Activated CD8-positive, alpha-beta T cell treated with anti-CD3 and anti-CD28 coated beads, Interleukin-2, amount 10 ng/mL, durations not matched to agents 7 days and 5 days (primary cell): ENCODE data around the gene TNRC6B. TPM values are rescaled to one million over a fixed set of nuclear protein-coding genes. Genes with fewer than 3 reads are reported as not detected.
A peak's percentile ranks its signal among the peaks of the same experiment; 100 is the strongest.

Source experiments
- ATAC-seq: fragments of 150-1000 bp; cut with Tn5 transposase; one replicate; pipeline ENCODE4 v1.10.0; 2021; ENCODE audit warnings: moderate library complexity
- CTCF ChIA-PET: fragments of 350-600 bp; sonication (Branson Sonifier 250); formaldehyde crosslinking; loops from one replicate; lab custom pipeline; 2021; ENCODE audit warnings: antibody characterized with exemption; lab: Charles Lee
- POLR2A ChIA-PET: fragments of 350-600 bp; sonication (Branson Sonifier 250); formaldehyde crosslinking; loops from one replicate; lab custom pipeline; 2021; ENCODE audit warnings: antibody characterized with exemption; lab: Charles Lee
- DNase-seq: peaks from one replicate; pipeline ENCODE4 v3.0.0-alpha.2; 2020
- H3K27ac Mint-ChIP-seq: one replicate; pipeline ENCODE4 v1.8.0; 2021; ENCODE audit warnings: mild to moderate bottlenecking, mixed read lengths
- H3K27me3 Mint-ChIP-seq: one replicate; pipeline ENCODE4 v1.8.0; 2021; ENCODE audit warnings: low read depth, mixed read lengths
- H3K36me3 Mint-ChIP-seq: one replicate; pipeline ENCODE4 v1.8.0; 2021; ENCODE audit warnings: low read depth, mixed read lengths
- H3K4me1 Mint-ChIP-seq: one replicate; pipeline ENCODE4 v1.8.0; 2021; ENCODE audit warnings: low read depth, mixed read lengths
- H3K4me3 Mint-ChIP-seq: one replicate; pipeline ENCODE4 v1.8.0; 2021; ENCODE audit warnings: mild to moderate bottlenecking, mixed read lengths
- H3K9me3 Mint-ChIP-seq: one replicate; pipeline ENCODE4 v1.8.0; 2022; ENCODE audit warnings: mixed read lengths; ENCODE audit not compliant: insufficient read depth
- total RNA-seq, 2 experiments: library from RNA; stranded (reverse); gene quantifications; one replicate each; pipeline ENCODE4 v1.2.3, GENCODE V29; 2021

Gene TNRC6B
- total RNA-seq, 2 experiments from 2014 or later: 62.9 to 63.3 TPM

GRCh38 chr22:40234658-40235057 is 56.9 kb downstream of the TNRC6B start:
- ATAC-seq: no peak
- ChIA-PET CTCF (no interaction called here), POLR2A (no interaction called here)
- Mint-ChIP-seq H3K36me3 (peaks cover 43% of the 10 kb centered on the region), H3K27ac (no peak overlapping the region), H3K4me3 (no peak overlapping the region), H3K9me3 (no peaks in the 10 kb centered on the region), H3K27me3 (no peaks in the 10 kb centered on the region), H3K4me1 (peaks cover 32% of the 10 kb centered on the region)
- DNase-seq: no peak

- peaks cover 42% of the 10 kb centered on the region for H3K36me3 Mint-ChIP-seq
- H3K9me3 Mint-ChIP-seq: no peaks in the 10 kb centered on the region
- no peak overlapping the region for H3K4me3 Mint-ChIP-seq
- ATAC-seq (no peak), DNase-seq (no peak)
- peaks cover 35% of the 10 kb centered on the region for H3K4me1 Mint-ChIP-seq
- ChIA-PET POLR2A (no interaction called here), CTCF (no interaction called here)
- H3K27ac Mint-ChIP-seq: no peak overlapping the region
- H3K27me3 Mint-ChIP-seq: no peaks in the 10 kb centered on the region
Measured at GRCh38 chr22:40235308-40235707, 57.6 kb downstream of the TNRC6B start.

- CTCF ChIA-PET: interaction anchor here (0.7 kb wide), 1 partner anchor 44 kb away, joined by 3 read pairs; no protein-coding TSS in a partner anchor
- DNase-seq (no peak), ATAC-seq (no peak)
- no peaks in the 10 kb centered on the region for H3K9me3 Mint-ChIP-seq
- peaks cover 38% of the 10 kb centered on the region for H3K36me3 Mint-ChIP-seq
- H3K27ac Mint-ChIP-seq: no peak overlapping the region
- no peaks in the 10 kb centered on the region for H3K27me3 Mint-ChIP-seq
- POLR2A ChIA-PET: no interaction called here
- H3K4me3 Mint-ChIP-seq: no peak overlapping the region
- H3K4me1 Mint-ChIP-seq: peaks cover 44% of the 10 kb centered on the region
Measured at GRCh38 chr22:40236131-40236665, 58.5 kb downstream of the TNRC6B start.

GRCh38 chr22:40237241-40237640 is 59.5 kb downstream of the TNRC6B start:
- DNase-seq: no peak
- H3K9me3 Mint-ChIP-seq: no peaks in the 10 kb centered on the region
- CTCF ChIA-PET: no interaction called here

GRCh38 chr22:40237788-40238424 is 60.2 kb downstream of the TNRC6B start:
- peaks cover 38% of the 10 kb centered on the region for H3K36me3 Mint-ChIP-seq
- peaks cover 60% of the 10 kb centered on the region for H3K4me1 Mint-ChIP-seq
- H3K27ac Mint-ChIP-seq: no peak overlapping the region
- ATAC-seq: no peak
- no peak overlapping the region for H3K4me3 Mint-ChIP-seq
- no peak for DNase-seq
- CTCF ChIA-PET: interaction anchor here (1.6 kb wide), 1 partner anchor 14 kb away, joined by 3 read pairs; no protein-coding TSS in a partner anchor
- POLR2A ChIA-PET: no interaction called here
- H3K27me3 Mint-ChIP-seq: no peaks in the 10 kb centered on the region
- H3K9me3 Mint-ChIP-seq: no peaks in the 10 kb centered on the region

More at GRCh38 chr22:40237241-40237640, 59.5 kb downstream of the TNRC6B start:
- peaks cover 38% of the 10 kb centered on the region for H3K36me3 Mint-ChIP-seq
- POLR2A ChIA-PET: no interaction called here
- no peak overlapping the region for H3K4me3 Mint-ChIP-seq
- no peaks in the 10 kb centered on the region for H3K27me3 Mint-ChIP-seq
- peaks cover 55% of the 10 kb centered on the region for H3K4me1 Mint-ChIP-seq
- ATAC-seq: no peak
- peak overlapping the region; percentile 26 for H3K27ac Mint-ChIP-seq

- Mint-ChIP-seq H3K36me3 (peaks cover 36% of the 10 kb centered on the region), H3K4me1 (peaks cover 64% of the 10 kb centered on the region), H3K4me3 (no peak overlapping the region), H3K9me3 (no peaks in the 10 kb centered on the region), H3K27ac (peak overlapping the region; percentile 55), H3K27me3 (no peaks in the 10 kb centered on the region)
- ATAC-seq (no peak), DNase-seq (no peak)
- ChIA-PET CTCF (interaction anchor here (1.0 to 1.6 kb wide), 2 partner anchors 14 to 45 kb away, joined by 3 read pairs; no protein-coding TSS in a partner anchor), POLR2A (interaction anchor here (1.4 to 1.5 kb wide), 2 partner anchors 60 to 61 kb away, joined by 3 to 4 read pairs; no protein-coding TSS in a partner anchor)
Measured at GRCh38 chr22:40238425-40239344, 61.0 kb downstream of the TNRC6B start.

- ChIA-PET POLR2A (interaction anchor here (1.4 to 1.5 kb wide), 2 partner anchors 60 to 61 kb away, joined by 3 to 4 read pairs; no protein-coding TSS in a partner anchor), CTCF (interaction anchor here (1.0 to 1.6 kb wide), 2 partner anchors 13 to 45 kb away, joined by 3 read pairs; no protein-coding TSS in a partner anchor)
- Mint-ChIP-seq H3K4me3 (no peak overlapping the region), H3K27ac (peak overlapping the region; percentile 55), H3K27me3 (no peaks in the 10 kb centered on the region), H3K4me1 (peaks cover 68% of the 10 kb centered on the region), H3K36me3 (peaks cover 37% of the 10 kb centered on the region), H3K9me3 (no peaks in the 10 kb centered on the region)
- ATAC-seq: no peak
- no peak for DNase-seq
Measured at GRCh38 chr22:40239345-40239683, 61.6 kb downstream of the TNRC6B start.

- H3K27me3 Mint-ChIP-seq: no peaks in the 10 kb centered on the region
- ChIA-PET POLR2A (interaction anchor here (1.1 to 2.2 kb wide), 4 partner anchors 14 to 63 kb away, joined by 3 to 6 read pairs (median 4); partner anchors contain the start of gene TNRC6B), CTCF (interaction anchor here (1.0 to 2.1 kb wide), 5 partner anchors 9 to 108 kb away, joined by 3 to 11 read pairs (median 4); no protein-coding TSS in a partner anchor)
- ATAC-seq (no peak), DNase-seq (no peak)
- peaks cover 42% of the 10 kb centered on the region for H3K36me3 Mint-ChIP-seq
- H3K4me3 Mint-ChIP-seq: no peak overlapping the region
- H3K27ac Mint-ChIP-seq: peak overlapping the region; percentile 66
- H3K4me1 Mint-ChIP-seq: peaks cover 74% of the 10 kb centered on the region
- no peaks in the 10 kb centered on the region for H3K9me3 Mint-ChIP-seq
Measured at GRCh38 chr22:40240160-40240559, 62.4 kb downstream of the TNRC6B start.

- no peak overlapping the region for H3K4me3 Mint-ChIP-seq
- peak overlapping the region; percentile 72 for H3K27ac Mint-ChIP-seq
- H3K9me3 Mint-ChIP-seq: no peaks in the 10 kb centered on the region
- DNase-seq: peak; percentile 33
- ChIA-PET POLR2A (interaction anchor here (1.1 to 2.2 kb wide), 2 partner anchors 15 to 63 kb away, joined by 3 to 6 read pairs; partner anchors contain the start of gene TNRC6B), CTCF (interaction anchor here (1.6 to 2.1 kb wide), 4 partner anchors 8 to 108 kb away, joined by 4 to 11 read pairs (median 4); no protein-coding TSS in a partner anchor)
- H3K4me1 Mint-ChIP-seq: peaks cover 75% of the 10 kb centered on the region
- ATAC-seq: peak; percentile 65
- peaks cover 43% of the 10 kb centered on the region for H3K36me3 Mint-ChIP-seq
- H3K27me3 Mint-ChIP-seq: no peaks in the 10 kb centered on the region
Measured at GRCh38 chr22:40240686-40241085, 63.0 kb downstream of the TNRC6B start.

- Mint-ChIP-seq H3K36me3 (peaks cover 43% of the 10 kb centered on the region), H3K4me1 (peaks cover 75% of the 10 kb centered on the region), H3K9me3 (no peaks in the 10 kb centered on the region), H3K27ac (peak overlapping the region; percentile 72), H3K27me3 (no peaks in the 10 kb centered on the region), H3K4me3 (peak overlapping the region; percentile 11)
- POLR2A ChIA-PET: interaction anchor here (2.2 kb wide), 1 partner anchor 64 kb away, joined by 6 read pairs; the partner anchor contains the start of gene TNRC6B
- peak; percentile 36 for DNase-seq
- peak; percentile 83 for ATAC-seq
- CTCF ChIA-PET: interaction anchor here (1.6 to 2.1 kb wide), 5 partner anchors 8 to 107 kb away, joined by 4 to 11 read pairs (median 4); no protein-coding TSS in a partner anchor
Measured at GRCh38 chr22:40241200-40241763, 63.6 kb downstream of the TNRC6B start.

- H3K4me3 Mint-ChIP-seq: peak overlapping the region; percentile 51
- H3K36me3 Mint-ChIP-seq: peaks cover 39% of the 10 kb centered on the region
- peak overlapping the region; percentile 54 for H3K27ac Mint-ChIP-seq
- ATAC-seq (peak; percentile 32), DNase-seq (peak; percentile 47)
- H3K27me3 Mint-ChIP-seq: no peaks in the 10 kb centered on the region
- H3K9me3 Mint-ChIP-seq: no peaks in the 10 kb centered on the region
- ChIA-PET POLR2A (interaction anchor here (0.6 to 0.7 kb wide), 2 partner anchors 18 to 359 kb away, joined by 4 to 6 read pairs; no protein-coding TSS in a partner anchor), CTCF (interaction anchor here (0.9 to 1.9 kb wide), 2 partner anchors 35 to 104 kb away, joined by 3 to 6 read pairs; no protein-coding TSS in a partner anchor)
- H3K4me1 Mint-ChIP-seq: peaks cover 74% of the 10 kb centered on the region
Measured at GRCh38 chr22:40243891-40244290, 66.2 kb downstream of the TNRC6B start.
